ENCODE results near the gene RPS27L. TPM values are rescaled to one million over a fixed set of nuclear protein-coding genes. Genes with fewer than 3 reads are reported as not detected.

RPS27L gene
- total and polyA plus RNA-seq, 9 of the 15 experiments (the other 6 are each of a cell fraction or from before 2014, with no cell fraction given): 72.2 to 382 (median 116) TPM

GRCh38 chr15:63188926-63189871, 31.9 kb upstream of the RPS27L start, which contains the start of gene RAB8B (continued):
- peak; percentile 64 for TF ChIP-seq CCNT2 (IDR thresholded peaks at IDR 0.05; ENCODE audit: borderline replicate concordance, extremely low read depth, insufficient read length, low read depth, low read length)
- no peak for TF ChIP-seq RREB1 (CRISPR knock-in tag; IDR thresholded peaks at IDR 0.05)
- 0 out of 2 replicates have a peak, but pooled peaks have one; percentile 37 for TF ChIP-seq ZNF175 (CRISPR knock-in tag; IDR thresholded peaks at IDR 0.05; ENCODE audit: low read depth)
- TF ChIP-seq CLOCK (CRISPR knock-in tag; IDR thresholded peaks at IDR 0.05; ENCODE audit: borderline replicate concordance): no peak
- TF ChIP-seq MXI1 (IDR thresholded peaks at IDR 0.05; ENCODE audit: low read depth, low read length): no peak
- TF ChIP-seq KDM4B (IDR thresholded peaks at IDR 0.05; ENCODE audit: borderline replicate concordance in 2 of 2, low read depth in 1 of 2): no peak
- TF ChIP-seq SMC3 (conservative IDR thresholded peaks at IDR 0.05; ENCODE audit: insufficient read depth, low read depth, low read length): no peak
- TF ChIP-seq ZNF589 (CRISPR knock-in tag; IDR thresholded peaks at IDR 0.05; ENCODE audit: low read depth): no peak
- peak; percentile 48; the same call in 1 of the 2 replicates for TF ChIP-seq POLR2H (tag; IDR thresholded peaks at IDR 0.05; ENCODE audit: low read depth)
- no peak for TF ChIP-seq TBP (optimal IDR thresholded peaks at IDR 0.05; ENCODE audit: low read depth, low read length)
- no peak for TF ChIP-seq CHD4 (IDR thresholded peaks at IDR 0.05; ENCODE audit: insufficient read depth, insufficient replicate concordance, low read depth, low read length, poor library complexity, severe bottlenecking)
- TF ChIP-seq NFE2L1 (tag; IDR thresholded peaks at IDR 0.05; ENCODE audit: borderline replicate concordance, low read depth): no peak
- TF ChIP-seq RCOR1 (IDR thresholded peaks at IDR 0.05; ENCODE audit: borderline replicate concordance in 1 of 2, low read depth in 2 of 2, low read length in 2 of 2): 0 out of 4 replicates have a peak, but pooled peaks of 1 of the 2 experiments have one; percentile 14
- TF ChIP-seq SRSF7 (optimal IDR thresholded peaks at IDR 0.05; ENCODE audit: low read depth, low read length): no peak
- TF ChIP-seq SMARCC2 (IDR thresholded peaks at IDR 0.05; ENCODE audit: low read depth): no peak

All from K562 (cell line).